K562 (cell line): ENCODE results near the gene NUDCD3.

Source experiments
- ATF4 ChIP-seq: fragments of 450-650 bp; formaldehyde crosslinking; IDR thresholded peaks from 2 replicates; pipeline ENCODE4 v1.4.0; 2022; ENCODE audit warnings: mild to moderate bottlenecking, moderate library complexity
- BRF2 ChIP-seq: IDR thresholded peaks from 3 replicates; pipeline ENCODE4 v1.6.1; 2011; ENCODE audit warnings: borderline replicate concordance, mild to moderate bottlenecking; ENCODE audit not compliant: insufficient read length, insufficient read depth
- CREB1 ChIP-seq, 2 experiments: sonication (generic) in 1 of 2; formaldehyde crosslinking in 1 of 2; IDR thresholded peaks; 2 replicates each; pipeline versions ENCODE4 v1.6.1 to v1.8.0; 2012 to 2022; ENCODE audit warnings: inconsistent platforms in 1 of 2, mild to moderate bottlenecking in 1 of 2, missing genetic modification reagents in 1 of 2, moderate library complexity in 1 of 2
- CTCF ChIP-seq, 3 experiments: IDR thresholded peaks in 2 of 3; conservative IDR thresholded peaks in 1 of 3; 2 replicates each; pipeline ENCODE4 v1.5.1; 2011 to 2012; ENCODE audit warnings: low read length in 3 of 3, mild to moderate bottlenecking in 3 of 3, control low read depth in 2 of 3, improper control_type of control experiment in 1 of 3, inconsistent platforms in 1 of 3, low read depth in 1 of 3, mixed read lengths in 1 of 3, moderate library complexity in 1 of 3; ENCODE audit not compliant: insufficient read depth in 2 of 3
- EP300 ChIP-seq: IDR thresholded peaks from 2 replicates; pipeline ENCODE4 v1.6.1; 2012; ENCODE audit warnings: low read length, improper control_type of control experiment
- GATAD2A ChIP-seq: fragments of 450-650 bp; IDR thresholded peaks from 2 replicates; pipeline ENCODE4 v1.6.1; 2017
- MAX ChIP-seq: sonication (generic); formaldehyde crosslinking; IDR thresholded peaks from 2 replicates; pipeline ENCODE4 v1.9.0; 2022; ENCODE audit warnings: mild to moderate bottlenecking, missing genetic modification reagents
- MLX ChIP-seq, 2 experiments: fragments of 450-650 bp in 1 of 2; sonication (generic) in 1 of 2; formaldehyde crosslinking; conservative IDR thresholded peaks; 2 replicates each; pipeline versions ENCODE4 v1.4.0 to v1.8.1; 2020 to 2022; ENCODE audit warnings: mild to moderate bottlenecking in 1 of 2, missing genetic modification reagents in 1 of 2
- PHF21A ChIP-seq: fragments of 450-650 bp; IDR thresholded peaks from 2 replicates; pipeline ENCODE4 v1.6.1; 2017; ENCODE audit warnings: low read depth, borderline replicate concordance
- POLR2A ChIP-seq: fragments of 450-650 bp; conservative IDR thresholded peaks from 2 replicates; pipeline ENCODE4 v1.6.1; 2016
- SIN3B ChIP-seq: fragments of 450-650 bp; IDR thresholded peaks from 2 replicates; pipeline ENCODE4 v1.6.1; 2017; ENCODE audit warnings: low read depth, mild to moderate bottlenecking, moderate library complexity
- TAF1 ChIP-seq: IDR thresholded peaks from 2 replicates; pipeline ENCODE4 v1.6.1; 2011; ENCODE audit warnings: mild to moderate bottlenecking, low read length, moderate library complexity; ENCODE audit not compliant: insufficient read depth, control insufficient read depth, severe bottlenecking; ENCODE audit errors: extremely low read depth
- USF2 ChIP-seq: sonication (generic); formaldehyde crosslinking; IDR thresholded peaks from 2 replicates; pipeline ENCODE4 v1.5.0; 2020; ENCODE audit warnings: missing genetic modification reagents
- ZNF277 ChIP-seq: fragments of 250-450 bp; sonication (Bioruptor Pico); IDR thresholded peaks from 2 replicates; pipeline ENCODE4 v1.8.0; 2022; ENCODE audit warnings: inconsistent platforms, mild to moderate bottlenecking, moderate library complexity, borderline replicate concordance

- TF ChIP-seq TAF1 (no peak), CTCF (IDR thresholded peaks at IDR 0.05 in 2 of 3, conservative IDR thresholded peaks at IDR 0.05 in 1 of 3; ENCODE audit: insufficient read depth in 2 of 3, low read depth in 1 of 3, low read length in 3 of 3) (no peak), CREB1 (IDR thresholded peaks at IDR 0.05) (no peak), CREB1 (CRISPR knock-in tag; IDR thresholded peaks at IDR 0.05) (no peak), ATF4 (CRISPR knock-in tag) (no peak), EP300 (no peak), SIN3B (no peak), USF2 (CRISPR knock-in tag) (no peak), ZNF277 (CRISPR knock-in tag) (no peak), PHF21A (no peak), MLX (CRISPR knock-in tag; conservative IDR thresholded peaks at IDR 0.05) (no peak), POLR2A (no peak), GATAD2A (no peak), BRF2 (no peak), MAX (CRISPR knock-in tag) (no peak)
These were observed 58.0 kb downstream of the NUDCD3 start for GRCh38 chr7:44432381-44432977.
